GM12801 (cell line): Measurements from ENCODE around the gene MYO18B.

Experiments used
- CTCF ChIP-seq: IDR thresholded peaks from one replicate; pipeline ENCODE4 v1.5.1; 2011; ENCODE audit warnings: control low read depth; ENCODE audit not compliant: insufficient read length; ENCODE audit errors: extremely low read depth

MYO18B gene

GRCh38 chr22:25753252-25753651 is 11.3 kb downstream of the MYO18B start:
- no peak for TF ChIP-seq CTCF

GRCh38 chr22:25754527-25755202 is 12.7 kb downstream of the MYO18B start:
- no peak for TF ChIP-seq CTCF

- TF ChIP-seq CTCF, result no peak
These were observed 15.7 kb downstream of the MYO18B start for GRCh38 chr22:25757686-25758085.

GRCh38 chr22:25758316-25758715 is 16.3 kb downstream of the MYO18B start:
- TF ChIP-seq CTCF, result no peak

- TF ChIP-seq CTCF, result no peak
These were observed 17.8 kb downstream of the MYO18B start for GRCh38 chr22:25759825-25760231.

GRCh38 chr22:25760294-25760693 is 18.3 kb downstream of the MYO18B start:
- no peak for TF ChIP-seq CTCF

GRCh38 chr22:25760848-25761595 is 19.0 kb downstream of the MYO18B start:
- TF ChIP-seq CTCF, result no peak
